Measurements from ENCODE around the gene GVQW3.
A peak's percentile ranks its signal among the peaks of the same experiment; 100 is the strongest.
"Not testable (repeated sequence)": the region's sequence is repeated elsewhere in the genome, so short reads cannot be mapped to it uniquely, and the experiment has no call there.

The GVQW3 gene

GRCh38 chr11:76388408-76388807 lies 7.3 kb downstream of the GVQW3 start:
- DNase-seq (ENCODE audit: low spot score) = no peak

- no peak for DNase-seq (ENCODE audit: low spot score)
Measured at GRCh38 chr11:76391021-76391420, 9.9 kb downstream of the GVQW3 start.

GRCh38 chr11:76391811-76392475 lies 10.8 kb downstream of the GVQW3 start:
- DNase-seq (ENCODE audit: low spot score) = no peak

- DNase-seq (ENCODE audit: low spot score) = no peak
Measured at GRCh38 chr11:76392870-76393269, 11.7 kb downstream of the GVQW3 start.

- DNase-seq (ENCODE audit: low spot score) = no peak
Measured at GRCh38 chr11:76394411-76394810, 13.3 kb downstream of the GVQW3 start.

- no peak for DNase-seq (ENCODE audit: low spot score)
Measured at GRCh38 chr11:76395296-76395695, 14.2 kb downstream of the GVQW3 start.

- no peak for DNase-seq (ENCODE audit: low spot score)
Measured at GRCh38 chr11:76397383-76397782, 16.3 kb downstream of the GVQW3 start.

- DNase-seq (ENCODE audit: low spot score) = no peak
Measured at GRCh38 chr11:76400967-76401366, 19.8 kb downstream of the GVQW3 start.

GRCh38 chr11:76401484-76401883 lies 20.4 kb downstream of the GVQW3 start:
- DNase-seq (ENCODE audit: low spot score) = not testable (repeated sequence)

GRCh38 chr11:76406359-76406758 lies 25.2 kb downstream of the GVQW3 start:
- no peak for DNase-seq (ENCODE audit: low spot score)

- no peak for DNase-seq (ENCODE audit: low spot score)
Measured at GRCh38 chr11:76408171-76408965, 27.2 kb downstream of the GVQW3 start.

- DNase-seq (ENCODE audit: low spot score) = peak; percentile 2
Measured at GRCh38 chr11:76410851-76411357, 29.8 kb downstream of the GVQW3 start.

GRCh38 chr11:76415073-76415472 lies 34.0 kb downstream of the GVQW3 start:
- no peak for DNase-seq (ENCODE audit: low spot score)

GRCh38 chr11:76419896-76420295 lies 38.8 kb downstream of the GVQW3 start:
- no peak for DNase-seq (ENCODE audit: low spot score)

GRCh38 chr11:76424379-76424778 lies 43.3 kb downstream of the GVQW3 start:
- DNase-seq (ENCODE audit: low spot score) = no peak

GRCh38 chr11:76424891-76425290 lies 43.8 kb downstream of the GVQW3 start:
- no peak for DNase-seq (ENCODE audit: low spot score)

GRCh38 chr11:76426660-76427059 lies 45.5 kb downstream of the GVQW3 start:
- no peak for DNase-seq (ENCODE audit: low spot score)

GRCh38 chr11:76436020-76436419 lies 54.9 kb downstream of the GVQW3 start:
- DNase-seq (ENCODE audit: low spot score) = no peak

GRCh38 chr11:76443268-76443980 lies 62.3 kb downstream of the GVQW3 start:
- no peak for DNase-seq (ENCODE audit: low spot score)

- DNase-seq (ENCODE audit: low spot score) = no peak
Measured at GRCh38 chr11:76444065-76444383, 62.9 kb downstream of the GVQW3 start.

GRCh38 chr11:76444384-76445120 lies 63.4 kb downstream of the GVQW3 start, which contains the start of gene EMSY:
EMSY (plus strand) TSS chr11:76445018; CDS start chr11:76446939, 1,921 bp downstream.
- DNase-seq (ENCODE audit: low spot score) = peak; percentile 100

Data from Ammon's horn (tissue), 1 donor.